ENCODE results near the gene TMEM167A. TPM values are rescaled to one million over a fixed set of nuclear protein-coding genes. Genes with fewer than 3 reads are reported as not detected.

Gene TMEM167A
- total RNA-seq, 2 experiments from 2014 or later, result 33.8 to 37.1 TPM

DNA sequence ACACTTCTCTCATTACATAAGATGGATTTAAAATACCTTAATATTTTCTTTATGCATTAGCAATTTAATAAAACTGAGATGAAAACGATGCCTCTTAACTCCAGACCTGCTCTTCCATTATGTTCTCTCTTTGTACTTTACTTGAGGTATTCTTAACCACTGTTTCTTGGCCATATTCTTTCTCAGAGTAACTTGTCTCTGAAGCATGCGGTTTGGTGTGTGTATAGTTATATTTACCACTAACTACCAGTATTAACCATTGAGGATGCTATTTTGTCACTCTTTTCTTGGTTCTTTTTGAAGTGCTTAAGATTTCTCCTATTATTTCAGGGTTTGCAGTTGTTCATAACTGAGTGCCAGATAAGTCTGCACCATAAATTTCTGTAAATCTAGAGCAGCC, 17.9 kb downstream of the TMEM167A start:
- H3K36me3 Mint-ChIP-seq (ENCODE audit: low read depth), result peaks cover 87% of the 10 kb centered on the region
- intact Hi-C loops (cut with DNase I, micrococcal nuclease), result no loop called here
- H3K27ac ChIP-seq (ENCODE audit: low read depth in 1 of 2, low read length in 2 of 2), result no peak overlapping the region
- peaks cover 44% of the 10 kb centered on the region for H3K36me3 ChIP-seq (ENCODE audit: insufficient read depth, low read length)
- H3K27me3 ChIP-seq (ENCODE audit: control insufficient read depth in 1 of 2, insufficient read depth in 2 of 2, low read length in 2 of 2), result no peaks in the 10 kb centered on the region
- H3K4me3 ChIP-seq (ENCODE audit: low read length), result no peak overlapping the region
- no peaks in the 10 kb centered on the region for H3K9me3 Mint-ChIP-seq
- POLR2A ChIA-PET, result interaction anchor here (0.6 kb wide), 1 partner anchor 655 kb away, joined by 4 read pairs; no protein-coding TSS in a partner anchor
- TF ChIP-seq, protein P1, sequence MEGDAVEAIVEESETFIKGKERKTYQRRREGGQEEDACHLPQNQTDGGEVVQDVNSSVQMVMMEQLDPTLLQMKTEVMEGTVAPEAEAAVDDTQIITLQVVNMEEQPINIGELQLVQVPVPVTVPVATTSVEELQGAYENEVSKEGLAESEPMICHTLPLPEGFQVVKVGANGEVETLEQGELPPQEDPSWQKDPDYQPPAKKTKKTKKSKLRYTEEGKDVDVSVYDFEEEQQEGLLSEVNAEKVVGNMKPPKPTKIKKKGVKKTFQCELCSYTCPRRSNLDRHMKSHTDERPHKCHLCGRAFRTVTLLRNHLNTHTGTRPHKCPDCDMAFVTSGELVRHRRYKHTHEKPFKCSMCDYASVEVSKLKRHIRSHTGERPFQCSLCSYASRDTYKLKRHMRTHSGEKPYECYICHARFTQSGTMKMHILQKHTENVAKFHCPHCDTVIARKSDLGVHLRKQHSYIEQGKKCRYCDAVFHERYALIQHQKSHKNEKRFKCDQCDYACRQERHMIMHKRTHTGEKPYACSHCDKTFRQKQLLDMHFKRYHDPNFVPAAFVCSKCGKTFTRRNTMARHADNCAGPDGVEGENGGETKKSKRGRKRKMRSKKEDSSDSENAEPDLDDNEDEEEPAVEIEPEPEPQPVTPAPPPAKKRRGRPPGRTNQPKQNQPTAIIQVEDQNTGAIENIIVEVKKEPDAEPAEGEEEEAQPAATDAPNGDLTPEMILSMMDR (IDR thresholded peaks at IDR 0.05), result no peak
- CTCF ChIA-PET, result no interaction called here
- H3K27me3 Mint-ChIP-seq, result no peaks in the 10 kb centered on the region
- ATAC-seq (ENCODE audit: poor library complexity) (no peak), DNase-seq (no peak)
- H3K4me1 ChIP-seq (ENCODE audit: insufficient read depth, low read length), result no peaks in the 10 kb centered on the region
- no peaks in the 10 kb centered on the region for H3K9me3 ChIP-seq (ENCODE audit: control insufficient read depth in 1 of 2, insufficient read depth in 1 of 2, low read length in 2 of 2)
- H3K4me1 Mint-ChIP-seq (ENCODE audit: low read depth), result peaks cover 32% of the 10 kb centered on the region
- H3K27ac Mint-ChIP-seq, result no peak overlapping the region
- H3K4me3 Mint-ChIP-seq, result no peak overlapping the region

DNA sequence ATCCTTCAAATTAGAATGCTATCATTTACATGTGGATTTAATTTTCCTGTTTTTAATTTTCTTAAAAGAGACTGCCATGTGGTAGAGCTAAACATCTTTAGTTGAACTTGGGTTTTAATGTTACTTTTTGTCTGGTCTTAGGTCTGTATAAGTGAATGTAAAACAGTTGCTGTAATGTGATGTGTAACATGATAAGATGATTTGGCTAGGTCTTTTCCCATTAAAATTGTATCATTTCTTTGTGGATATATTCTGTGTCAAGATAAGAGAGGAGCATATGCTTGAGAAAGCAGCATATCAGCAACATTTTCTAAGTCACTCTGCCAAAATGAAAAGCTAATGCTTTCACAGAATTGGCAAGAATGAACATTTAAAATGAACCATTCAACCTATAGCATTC, 18.5 kb downstream of the TMEM167A start:
- ATAC-seq (ENCODE audit: poor library complexity), result no peak
- no peak for DNase-seq
- no peaks in the 10 kb centered on the region for H3K9me3 ChIP-seq (ENCODE audit: control insufficient read depth in 1 of 2, insufficient read depth in 1 of 2, low read length in 2 of 2)
- intact Hi-C loops (cut with DNase I, micrococcal nuclease), result no loop called here
- Mint-ChIP-seq H3K27ac (no peak overlapping the region), H3K4me3 (no peak overlapping the region), H3K4me1 (ENCODE audit: low read depth) (peaks cover 32% of the 10 kb centered on the region), H3K36me3 (ENCODE audit: low read depth) (peaks cover 87% of the 10 kb centered on the region), H3K9me3 (no peaks in the 10 kb centered on the region), H3K27me3 (no peaks in the 10 kb centered on the region)
- no peaks in the 10 kb centered on the region for H3K27me3 ChIP-seq (ENCODE audit: control insufficient read depth in 1 of 2, insufficient read depth in 2 of 2, low read length in 2 of 2)
- no peaks in the 10 kb centered on the region for H3K4me1 ChIP-seq (ENCODE audit: insufficient read depth, low read length)
- H3K27ac ChIP-seq (ENCODE audit: low read depth in 1 of 2, low read length in 2 of 2), result no peak overlapping the region
- CTCF ChIA-PET, result no interaction called here
- TF ChIP-seq, protein P1 (IDR thresholded peaks at IDR 0.05), result no peak
- H3K36me3 ChIP-seq (ENCODE audit: insufficient read depth, low read length), result peaks cover 46% of the 10 kb centered on the region
- POLR2A ChIA-PET, result no interaction called here
- no peak overlapping the region for H3K4me3 ChIP-seq (ENCODE audit: low read length)

DNA sequence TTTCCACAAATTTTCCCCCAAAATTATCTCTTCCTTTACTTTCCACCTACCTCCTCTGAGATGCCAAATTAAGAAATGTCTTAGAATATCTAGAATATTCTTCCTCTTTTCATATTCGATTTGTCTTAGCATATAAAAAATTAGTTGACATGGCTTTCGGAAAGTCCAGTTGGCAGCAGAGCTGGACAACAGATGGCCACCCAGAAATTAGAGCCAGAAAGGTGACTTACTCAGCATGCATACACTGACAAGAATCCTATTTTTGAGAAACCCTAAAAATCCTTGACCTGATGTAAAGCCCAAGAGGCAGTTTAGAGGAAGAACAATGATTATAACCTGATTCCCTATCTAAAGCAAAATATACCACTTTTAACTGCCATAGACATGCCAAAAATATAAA, 22.0 kb downstream of the TMEM167A start:
- CTCF ChIA-PET, result no interaction called here
- no peak overlapping the region for H3K27ac Mint-ChIP-seq
- no peak overlapping the region for H3K4me3 Mint-ChIP-seq
- Histone ChIP-seq H3K4me1 (ENCODE audit: insufficient read depth, low read length) (no peaks in the 10 kb centered on the region), H3K27ac (ENCODE audit: low read depth in 1 of 2, low read length in 2 of 2) (no peak overlapping the region), H3K9me3 (ENCODE audit: control insufficient read depth in 1 of 2, insufficient read depth in 1 of 2, low read length in 2 of 2) (no peaks in the 10 kb centered on the region), H3K4me3 (ENCODE audit: low read length) (no peak overlapping the region), H3K27me3 (ENCODE audit: control insufficient read depth in 1 of 2, insufficient read depth in 2 of 2, low read length in 2 of 2) (no peaks in the 10 kb centered on the region), H3K36me3 (ENCODE audit: insufficient read depth, low read length) (peaks cover 47% of the 10 kb centered on the region)
- no peaks in the 10 kb centered on the region for H3K9me3 Mint-ChIP-seq
- H3K27me3 Mint-ChIP-seq, result no peaks in the 10 kb centered on the region
- ATAC-seq (ENCODE audit: poor library complexity) (no peak), DNase-seq (no peak)
- H3K36me3 Mint-ChIP-seq (ENCODE audit: low read depth), result peaks cover 79% of the 10 kb centered on the region
- POLR2A ChIA-PET, result no interaction called here
- TF ChIP-seq, protein P1 (IDR thresholded peaks at IDR 0.05), result no peak
- peaks cover 22% of the 10 kb centered on the region for H3K4me1 Mint-ChIP-seq (ENCODE audit: low read depth)
- intact Hi-C loops (cut with DNase I, micrococcal nuclease), result no loop called here
